ENCODE measurements around the gene G3BP1. TPM values are rescaled to one million over a fixed set of nuclear protein-coding genes. Genes with fewer than 3 reads are reported as not detected.

G3BP1 gene
- total RNA-seq, 1 experiment from 2014 or later: 329 TPM

GRCh38 chr5:151743530-151743929 lies 28.2 kb upstream of the G3BP1 start:
- H3K4me1 ChIP-seq: peaks cover 15% of the 10 kb centered on the region
- no peaks in the 10 kb centered on the region for H3K27me3 Mint-ChIP-seq (ENCODE audit: insufficient read depth, unreplicated experiment)
- H3K27me3 ChIP-seq (replicated peaks; ENCODE audit: control insufficient read depth, insufficient read depth, low read length): no peaks in the 10 kb centered on the region
- no TSS peak for BruUV-seq (replicated peaks)
- H3K27ac Mint-ChIP-seq (ENCODE audit: unreplicated experiment): no peak overlapping the region
- H3K36me3 ChIP-seq (ENCODE audit: control insufficient read depth, insufficient read depth, low read length): 0 out of 2 replicates have a peak, but pooled peaks cover 2% of the 10 kb centered on the region
- H3K4me3 ChIP-seq (ENCODE audit: low read depth, low read length): no peak overlapping the region
- peaks cover 28% of the 10 kb centered on the region for H3K36me3 Mint-ChIP-seq (ENCODE audit: insufficient read depth, unreplicated experiment)
- H3K4me1 Mint-ChIP-seq (ENCODE audit: low read depth, unreplicated experiment): peaks cover 16% of the 10 kb centered on the region
- H3K9me3 Mint-ChIP-seq (ENCODE audit: unreplicated experiment): no peaks in the 10 kb centered on the region
- ChIA-PET CTCF (interaction anchor here (0.7 to 1.0 kb wide), 5 partner anchors 10 to 95 kb away, joined by 3 read pairs; no protein-coding TSS in a partner anchor), POLR2A (no interaction called here)
- DNase-seq: no peak
- H3K4me3 Mint-ChIP-seq (ENCODE audit: unreplicated experiment): no peak overlapping the region
- intact Hi-C loops (cut with micrococcal nuclease; ENCODE audit: unreplicated experiment): loop anchor here (1.0 to 5.0 kb wide), 5 partner anchors 27 to 296 kb away; partner anchors contain the start of genes G3BP1 and SLC36A1
- H3K9me3 ChIP-seq: no peaks in the 10 kb centered on the region
- TF ChIP-seq CTCF (IDR thresholded peaks at IDR 0.05; ENCODE audit: insufficient read depth in 1 of 2, low read depth in 1 of 2, low read length in 1 of 2, severe bottlenecking in 1 of 2, unreplicated experiment in 1 of 2): no peak

- Histone ChIP-seq H3K4me1 (peaks cover 7% of the 10 kb centered on the region), H3K36me3 (ENCODE audit: control insufficient read depth, insufficient read depth, low read length) (0 out of 2 replicates have a peak, but pooled peaks cover 2% of the 10 kb centered on the region), H3K9me3 (no peaks in the 10 kb centered on the region), H3K4me3 (ENCODE audit: low read depth, low read length) (no peak overlapping the region), H3K27me3 (replicated peaks; ENCODE audit: control insufficient read depth, insufficient read depth, low read length) (no peaks in the 10 kb centered on the region)
- no peak overlapping the region for H3K27ac Mint-ChIP-seq (ENCODE audit: unreplicated experiment)
- no peak overlapping the region for H3K4me3 Mint-ChIP-seq (ENCODE audit: unreplicated experiment)
- CTCF ChIA-PET: no interaction called here
- BruUV-seq (replicated peaks): no TSS peak
- no peak for TF ChIP-seq CTCF (IDR thresholded peaks at IDR 0.05; ENCODE audit: insufficient read depth in 1 of 2, low read depth in 1 of 2, low read length in 1 of 2, severe bottlenecking in 1 of 2, unreplicated experiment in 1 of 2)
- peaks cover 10% of the 10 kb centered on the region for H3K4me1 Mint-ChIP-seq (ENCODE audit: low read depth, unreplicated experiment)
- DNase-seq: no peak
- H3K36me3 Mint-ChIP-seq (ENCODE audit: insufficient read depth, unreplicated experiment): peaks cover 28% of the 10 kb centered on the region
- H3K9me3 Mint-ChIP-seq (ENCODE audit: unreplicated experiment): no peaks in the 10 kb centered on the region
- POLR2A ChIA-PET: no interaction called here
- no peaks in the 10 kb centered on the region for H3K27me3 Mint-ChIP-seq (ENCODE audit: insufficient read depth, unreplicated experiment)
- intact Hi-C loops (cut with micrococcal nuclease; ENCODE audit: unreplicated experiment): no loop called here
Observed at GRCh38 chr5:151745071-151745705, 26.6 kb upstream of the G3BP1 start.

- peaks cover 3% of the 10 kb centered on the region for H3K36me3 ChIP-seq (ENCODE audit: control insufficient read depth, insufficient read depth, low read length)
- ChIA-PET CTCF (interaction anchor here (1.0 kb wide), 1 partner anchor 20 kb away, joined by 4 read pairs; no protein-coding TSS in a partner anchor), POLR2A (no interaction called here)
Observed at GRCh38 chr5:151750121-151750520, 21.6 kb upstream of the G3BP1 start.

More at GRCh38 chr5:151750121-151750520, 21.6 kb upstream of the G3BP1 start:
- intact Hi-C loops (cut with micrococcal nuclease; ENCODE audit: unreplicated experiment): no loop called here
- H3K4me3 ChIP-seq (ENCODE audit: low read depth, low read length): no peak overlapping the region
- Mint-ChIP-seq H3K9me3 (ENCODE audit: unreplicated experiment) (no peaks in the 10 kb centered on the region), H3K4me1 (ENCODE audit: low read depth, unreplicated experiment) (no peaks in the 10 kb centered on the region), H3K27me3 (ENCODE audit: insufficient read depth, unreplicated experiment) (no peaks in the 10 kb centered on the region), H3K36me3 (ENCODE audit: insufficient read depth, unreplicated experiment) (peaks cover 6% of the 10 kb centered on the region), H3K4me3 (ENCODE audit: unreplicated experiment) (no peak overlapping the region), H3K27ac (ENCODE audit: unreplicated experiment) (no peak overlapping the region)
- no peaks in the 10 kb centered on the region for H3K27me3 ChIP-seq (replicated peaks; ENCODE audit: control insufficient read depth, insufficient read depth, low read length)
- BruUV-seq (replicated peaks): no TSS peak
- no peaks in the 10 kb centered on the region for H3K9me3 ChIP-seq
- H3K4me1 ChIP-seq: peaks cover 11% of the 10 kb centered on the region
- no peak for DNase-seq
- no peak for TF ChIP-seq CTCF (IDR thresholded peaks at IDR 0.05; ENCODE audit: insufficient read depth in 1 of 2, low read depth in 1 of 2, low read length in 1 of 2, severe bottlenecking in 1 of 2, unreplicated experiment in 1 of 2)
